GM12892 (cell line): ENCODE results near the gene GALNT18.

Experiments
- DNase-seq: peaks from one replicate; pipeline ENCODE4 v3.0.0; 2011; ENCODE audit not compliant: insufficient read length
- FAIRE-seq: peaks from 2 replicates; lab custom pipeline; 2011; peaks lifted over from hg19 to GRCh38; lab: Jason Lieb, UNC
- POLR2A ChIP-seq: IDR thresholded peaks from 2 replicates; pipeline ENCODE4 v1.6.1; 2011; ENCODE audit warnings: low read depth, low read length, control low read depth
- POLR2AphosphoS5 ChIP-seq: IDR thresholded peaks from 2 replicates; pipeline ENCODE4 v1.6.1; 2011; ENCODE audit warnings: low read depth, low read length, control low read depth
- TAF1 ChIP-seq: IDR thresholded peaks from 2 replicates; pipeline ENCODE4 v1.6.1; 2011; ENCODE audit warnings: low read depth, mild to moderate bottlenecking, control low read depth, low read length, borderline replicate concordance

GALNT18 gene

GRCh38 chr11:11584530-11584810, 37.3 kb downstream of the GALNT18 start:
- FAIRE-seq (no peak), DNase-seq (no peak)
- no peak for TF ChIP-seq POLR2A
- no peak for TF ChIP-seq POLR2AphosphoS5
- TF ChIP-seq TAF1 = no peak

GRCh38 chr11:11583801-11584529, 37.8 kb downstream of the GALNT18 start:
- TF ChIP-seq POLR2A (no peak), TAF1 (no peak), POLR2AphosphoS5 (no peak)
- DNase-seq (no peak), FAIRE-seq (no peak)

GRCh38 chr11:11582011-11582701, 39.6 kb downstream of the GALNT18 start:
- no peak for TF ChIP-seq POLR2AphosphoS5
- TF ChIP-seq POLR2A = no peak
- TF ChIP-seq TAF1 = no peak
- no peak for FAIRE-seq

GRCh38 chr11:11581481-11581880, 40.3 kb downstream of the GALNT18 start:
- FAIRE-seq (no peak), DNase-seq (no peak)
- TF ChIP-seq TAF1 (no peak), POLR2A (no peak), POLR2AphosphoS5 (no peak)

More at GRCh38 chr11:11582011-11582701, 39.6 kb downstream of the GALNT18 start:
- DNase-seq = no peak

DNA sequence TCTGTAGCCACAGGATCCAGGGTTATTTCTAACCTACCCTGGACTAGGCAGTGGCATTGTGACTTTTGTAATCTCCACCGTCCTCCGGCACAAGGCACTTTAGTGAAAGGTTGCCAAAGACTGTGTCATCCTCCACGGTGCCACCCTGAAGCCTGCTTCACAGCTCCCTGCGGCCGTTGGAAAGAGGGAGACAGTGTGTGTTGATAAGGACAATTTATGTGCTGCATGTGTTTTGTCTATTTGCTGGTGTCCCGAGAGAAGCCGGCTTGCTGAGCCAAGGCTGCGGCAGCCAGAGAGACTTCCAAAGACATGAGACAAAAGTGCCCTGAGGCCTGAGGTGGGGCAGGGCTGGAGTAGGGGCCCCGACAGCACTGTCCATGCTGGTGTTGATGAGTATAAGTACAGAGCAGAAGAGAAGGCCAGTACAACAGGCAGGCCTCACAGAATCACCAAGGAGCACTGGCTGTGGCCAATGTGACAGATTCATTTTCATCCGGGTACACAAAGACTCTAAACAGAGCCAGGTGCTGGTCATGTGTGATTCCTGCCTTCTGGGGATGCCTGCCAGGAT, 40.9 kb downstream of the GALNT18 start:
- no peak for TF ChIP-seq POLR2A
- no peak for TF ChIP-seq TAF1
- no peak for TF ChIP-seq POLR2AphosphoS5
- FAIRE-seq (no peak), DNase-seq (no peak)

DNA sequence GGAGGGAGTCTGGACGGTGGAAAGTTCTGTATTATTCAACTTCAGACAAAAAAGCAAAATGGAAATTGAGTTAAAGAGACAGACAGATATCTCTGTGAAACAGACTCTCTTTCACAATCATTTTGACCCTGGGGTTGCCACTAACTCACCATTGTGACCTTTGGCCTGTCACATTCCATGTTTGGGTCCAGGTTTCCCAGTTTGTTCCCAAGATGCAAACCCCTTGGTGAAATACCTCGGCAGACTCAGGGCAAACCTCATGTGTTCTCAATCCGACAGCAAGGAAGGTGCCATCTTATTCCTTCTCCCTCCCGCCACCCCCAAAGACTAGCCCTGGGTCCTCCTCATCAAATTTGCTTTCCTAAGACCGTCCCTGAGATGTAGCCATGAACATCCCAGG, 41.8 kb downstream of the GALNT18 start:
- FAIRE-seq = no peak
- TF ChIP-seq POLR2AphosphoS5 (no peak), POLR2A (no peak), TAF1 (no peak)
- DNase-seq = no peak

- DNase-seq = no peak
- FAIRE-seq = no peak
- no peak for TF ChIP-seq POLR2A
- TF ChIP-seq TAF1 = no peak
- no peak for TF ChIP-seq POLR2AphosphoS5
These were observed 42.5 kb downstream of the GALNT18 start for GRCh38 chr11:11579012-11579988.

DNA sequence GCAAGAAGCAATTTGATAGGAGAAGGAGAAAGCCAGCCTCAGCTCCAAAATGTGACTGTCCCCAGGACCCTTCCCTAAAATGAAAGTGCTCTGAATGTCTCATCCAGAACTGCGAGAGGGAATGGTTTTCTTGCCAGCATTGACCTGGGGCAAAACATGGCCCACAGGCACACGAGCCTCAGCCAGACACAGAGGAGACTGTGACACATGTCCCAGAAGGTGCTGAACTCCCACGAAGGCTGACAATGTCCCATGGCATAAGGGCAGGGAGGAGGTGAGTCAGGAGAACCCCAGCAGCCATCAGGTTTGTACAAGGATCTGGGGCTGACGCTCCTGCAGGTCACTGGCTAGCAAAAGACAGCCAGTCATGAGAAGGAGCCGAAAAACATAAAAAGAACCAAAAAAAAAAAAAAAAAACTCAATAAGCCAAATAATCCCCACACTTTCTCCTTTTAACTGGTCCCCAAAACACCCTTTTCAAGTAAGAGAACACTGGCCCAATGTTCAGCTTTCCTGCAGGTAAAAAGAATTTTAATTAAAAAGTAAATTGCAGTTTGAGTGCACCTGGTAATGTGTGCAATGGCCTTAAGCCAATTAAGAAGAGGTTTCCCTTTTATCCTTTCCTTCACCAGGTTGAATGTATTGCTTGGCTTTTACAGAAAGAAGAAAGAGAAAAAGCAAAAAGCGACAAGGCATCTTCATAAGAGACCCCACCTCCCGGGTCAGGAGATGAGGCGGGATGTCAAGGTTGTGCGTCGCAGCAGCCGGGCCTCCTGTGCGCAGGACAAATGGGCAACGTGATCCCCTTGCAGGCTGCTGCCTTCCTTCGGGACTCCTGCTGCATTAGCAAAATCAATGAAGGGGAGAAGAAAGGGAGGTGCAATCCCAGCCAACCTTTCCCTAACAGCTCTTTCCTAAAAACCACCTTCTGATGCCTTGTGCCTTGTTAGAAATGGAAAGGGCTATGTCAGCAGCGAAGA, 43.6 kb downstream of the GALNT18 start:
- TF ChIP-seq POLR2A = no peak
- DNase-seq = no peak
- FAIRE-seq = no peak

- DNase-seq (no peak), FAIRE-seq (no peak)
- TF ChIP-seq TAF1 (no peak), POLR2AphosphoS5 (no peak), POLR2A (no peak)
These were observed 44.5 kb downstream of the GALNT18 start for GRCh38 chr11:11577251-11577855.
